Central memory CD4-positive, alpha-beta T cell (primary cell): ENCODE results near the gene PTH2.
A peak's percentile ranks its signal among the peaks of the same experiment; 100 is the strongest.
"Not testable (repeated sequence)": the region's sequence is repeated elsewhere in the genome, so short reads cannot be mapped to it uniquely, and the experiment has no call there.

Source experiments
- DNase-seq: peaks from one replicate; pipeline ENCODE4 v3.0.0; 2022
- total RNA-seq, 3 experiments: gene quantifications; one replicate each; lab custom pipeline; 2026; lab: John Stamatoyannopoulos, UW

Gene PTH2, protein sequence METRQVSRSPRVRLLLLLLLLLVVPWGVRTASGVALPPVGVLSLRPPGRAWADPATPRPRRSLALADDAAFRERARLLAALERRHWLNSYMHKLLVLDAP
- 0 reads per million in 3 experiments for total RNA-seq

GRCh38 chr19:49423071-49423984 lies at the start of gene PTH2:
Gene PTH2 (minus strand): TSS chr19:49423441. CDS start chr19:49423339, 102 bp downstream.
- DNase-seq = no peak

DNA sequence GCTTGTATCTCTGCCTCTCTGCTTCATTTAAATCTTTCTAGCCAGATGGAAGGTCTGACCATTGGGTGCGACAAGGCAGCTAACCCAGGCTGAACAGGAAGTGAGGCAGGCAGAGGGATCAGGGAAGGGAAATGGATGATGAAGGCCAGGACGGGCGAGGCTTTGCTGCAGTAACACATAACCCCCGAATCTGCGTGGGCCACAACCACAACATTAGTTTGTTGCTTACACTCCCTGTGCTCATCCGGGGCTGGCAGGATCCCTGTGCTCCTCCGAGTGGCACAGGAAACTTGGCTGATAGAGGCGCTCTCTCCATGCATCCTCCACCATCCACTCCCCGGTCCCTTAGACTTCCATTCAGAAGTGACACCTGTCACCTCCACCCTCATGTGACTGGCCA lies 49.7 kb upstream of the PTH2 start:
- no peak for DNase-seq

DNA sequence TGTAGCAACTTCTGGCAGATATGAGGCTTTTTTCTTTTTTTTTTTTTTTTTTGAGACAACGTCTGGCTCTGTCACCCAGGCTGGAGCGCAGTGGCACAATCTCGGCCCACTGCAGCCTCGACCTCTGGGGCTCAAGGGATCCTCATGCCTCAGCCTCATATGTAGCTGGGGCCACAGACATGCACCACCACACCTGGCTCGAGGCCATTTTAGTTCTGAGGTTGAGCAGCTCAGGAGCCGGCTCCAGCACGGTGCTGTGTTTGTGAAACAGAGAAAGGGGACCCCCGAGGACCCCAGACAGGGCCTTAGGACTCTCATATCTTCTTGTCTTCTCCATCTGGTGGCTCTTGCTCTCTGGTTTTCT lies 47.4 kb upstream of the PTH2 start:
- no peak for DNase-seq

DNA sequence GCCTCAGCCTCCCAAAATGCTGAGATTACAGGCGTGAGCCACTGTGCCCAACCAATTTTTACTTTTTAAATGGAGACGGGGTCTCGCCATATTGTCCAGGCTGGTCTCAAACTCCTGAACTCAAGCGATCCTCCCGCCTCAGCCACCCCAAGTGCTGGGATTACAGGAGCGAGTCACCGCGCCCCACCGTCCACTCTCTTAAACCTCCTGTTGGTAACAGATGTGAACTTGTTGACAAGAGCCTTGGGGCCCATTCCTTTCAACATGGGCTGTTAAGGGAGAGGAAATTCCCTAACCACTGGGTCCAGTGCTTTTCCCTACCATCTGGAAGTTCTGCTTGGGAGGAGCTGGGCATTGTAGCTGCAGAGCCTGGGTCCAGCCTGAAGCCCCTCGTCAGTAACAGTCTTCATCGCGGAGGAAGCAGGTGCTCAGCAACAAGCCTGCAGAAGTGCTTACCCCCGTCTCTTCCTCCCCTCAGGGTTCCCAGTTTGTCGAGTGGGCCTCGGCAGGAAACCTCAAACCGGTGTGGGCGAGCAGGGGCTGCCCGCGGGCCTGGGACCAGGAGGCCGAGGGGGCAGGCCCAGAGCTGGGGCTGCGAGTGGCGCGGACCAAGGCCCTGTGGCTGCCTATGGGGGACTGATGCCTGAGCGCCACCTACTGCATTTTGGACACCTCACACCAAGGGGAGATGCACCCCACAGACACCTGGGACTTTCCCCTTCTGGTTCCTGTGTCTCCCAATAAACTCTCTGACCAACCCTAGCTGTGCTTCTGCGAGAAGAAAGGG lies 46.8 kb upstream of the PTH2 start:
- peak; percentile 89 for DNase-seq

GRCh38 chr19:49468746-49469447 lies 45.7 kb upstream of the PTH2 start:
- DNase-seq = peak; percentile 99

- no peak for DNase-seq
Observed at GRCh38 chr19:49468199-49468598, 45.0 kb upstream of the PTH2 start.

- no peak for DNase-seq
Observed at GRCh38 chr19:49465371-49465770, 42.1 kb upstream of the PTH2 start.

- no peak for DNase-seq
Observed at GRCh38 chr19:49463960-49464740, 40.9 kb upstream of the PTH2 start.

GRCh38 chr19:49462492-49462891 lies 39.3 kb upstream of the PTH2 start:
- DNase-seq = no peak

DNA sequence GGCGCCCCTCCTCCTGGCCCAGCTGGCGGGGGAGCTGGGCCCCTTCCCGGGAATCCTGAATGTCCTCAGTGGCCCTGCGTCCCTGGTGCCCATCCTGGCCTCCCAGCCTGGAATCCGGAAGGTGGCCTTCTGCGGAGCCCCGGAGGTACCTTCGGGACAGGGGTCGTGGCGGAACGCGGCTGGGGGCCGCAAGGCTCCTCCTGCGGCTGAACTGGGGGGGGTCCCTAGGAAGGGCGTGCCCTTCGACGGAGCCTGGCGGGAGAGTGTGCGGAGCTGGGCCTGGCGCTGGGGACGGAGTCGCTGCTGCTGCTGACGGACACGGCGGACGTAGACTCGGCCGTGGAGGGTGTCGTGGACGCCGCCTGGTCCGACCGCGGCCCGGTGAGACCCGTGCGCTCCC lies 38.4 kb upstream of the PTH2 start:
- DNase-seq = no peak

- DNase-seq = not testable (repeated sequence)
Observed at GRCh38 chr19:49461130-49461529, 37.9 kb upstream of the PTH2 start.

- no peak for DNase-seq
Observed at GRCh38 chr19:49459388-49459787, 36.1 kb upstream of the PTH2 start.

DNA sequence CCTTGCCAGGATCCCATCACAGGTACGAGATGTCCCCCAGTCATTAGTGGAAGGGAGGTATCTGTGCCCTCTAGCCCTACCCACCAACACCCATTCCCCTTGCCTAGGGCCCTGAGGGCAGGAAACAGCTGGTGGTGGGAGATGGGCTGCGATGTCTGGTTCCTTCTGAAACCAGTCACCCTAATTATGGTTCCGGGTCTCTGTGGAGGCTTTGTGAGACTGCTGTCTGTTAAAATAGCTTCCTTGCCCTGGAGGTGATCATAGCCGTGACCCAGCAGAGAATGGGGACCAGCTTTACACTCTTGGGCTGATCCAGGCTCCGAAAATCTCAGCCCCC lies 35.3 kb upstream of the PTH2 start:
- DNase-seq = no peak

DNA sequence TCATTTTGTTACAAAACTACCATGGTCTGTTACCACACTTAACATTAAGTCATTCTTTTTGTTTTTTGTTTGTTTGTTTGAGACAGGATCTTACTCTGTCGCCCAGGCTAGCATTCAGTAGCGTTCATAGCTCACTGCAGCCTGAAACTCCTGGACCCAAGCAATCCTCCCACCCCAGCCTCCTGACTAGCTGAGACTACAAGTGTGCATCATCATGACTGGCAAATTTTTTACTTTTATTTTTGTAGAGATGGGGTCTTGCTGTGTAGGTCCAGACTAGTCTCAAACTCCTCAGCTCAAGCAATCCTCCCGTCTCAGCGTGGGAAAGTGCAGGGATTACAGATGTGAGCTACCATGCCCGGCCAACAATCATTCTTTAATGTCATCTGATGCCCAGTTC lies 33.1 kb upstream of the PTH2 start:
- DNase-seq = no peak

GRCh38 chr19:49455773-49456172 lies 32.5 kb upstream of the PTH2 start:
- no peak for DNase-seq

DNA sequence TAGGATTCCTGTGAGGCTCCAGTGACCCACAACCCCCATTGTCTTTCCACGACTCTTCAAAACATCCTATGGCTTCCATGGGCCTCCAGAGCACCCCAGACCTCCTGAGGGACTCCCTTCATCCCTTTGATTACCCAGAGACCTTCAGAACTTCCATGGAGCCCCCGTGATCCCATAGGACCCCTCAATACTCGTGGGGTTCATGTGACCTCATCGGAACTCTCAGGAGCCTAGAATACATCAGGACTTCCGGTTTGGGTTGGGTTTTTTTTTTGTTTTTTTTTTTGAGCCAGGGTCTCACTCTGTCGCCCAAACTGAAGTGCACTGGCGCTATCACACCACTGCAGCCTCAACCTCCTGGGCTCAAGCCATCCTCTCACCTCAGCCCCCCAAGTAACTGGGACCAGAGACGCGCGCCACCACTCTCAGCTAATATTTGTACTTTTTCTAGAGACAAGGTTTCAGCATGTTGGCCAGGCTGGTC lies 30.6 kb upstream of the PTH2 start:
- no peak for DNase-seq

- peak; percentile 99 for DNase-seq
Observed at GRCh38 chr19:49453013-49453756, 29.9 kb upstream of the PTH2 start, which contains the start of gene ALDH16A1. Gene ALDH16A1 (plus strand): TSS chr19:49453225. CDS start chr19:49453332, 107 bp downstream.

GRCh38 chr19:49451430-49452181 lies 28.4 kb upstream of the PTH2 start, which contains the start of gene PIH1D1:
Gene PIH1D1 (minus strand): TSS chr19:49451814. CDS start chr19:49451574, 240 bp downstream.
- DNase-seq = peak; percentile 95

DNA sequence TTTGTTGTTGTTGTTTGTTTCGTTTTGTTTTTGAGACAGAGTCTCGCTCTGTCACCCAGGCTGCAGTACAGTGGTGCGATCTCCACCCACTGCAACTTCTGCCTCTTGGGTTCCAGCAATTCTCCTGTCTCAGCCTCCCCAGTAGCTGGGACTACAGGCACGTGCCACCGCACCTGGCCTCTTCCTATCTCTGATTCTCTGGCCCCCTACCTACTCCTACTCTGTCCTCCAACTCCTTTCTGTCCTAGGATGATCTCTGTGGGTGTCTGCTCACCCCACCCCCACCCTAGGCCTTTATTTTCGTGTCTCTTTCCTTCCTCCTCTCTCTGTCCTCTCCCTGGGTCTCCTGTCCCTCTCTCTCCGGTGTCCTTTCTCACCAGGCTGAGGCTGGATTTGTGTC lies 27.2 kb upstream of the PTH2 start:
- DNase-seq = no peak

GRCh38 chr19:49448432-49448786 lies 25.2 kb upstream of the PTH2 start:
- DNase-seq = no peak
